HepG2 (cell line): ENCODE data around the gene VAPB. TPM values are rescaled to one million over a fixed set of nuclear protein-coding genes. Genes with fewer than 3 reads are reported as not detected.

Experiments used
- ATAD3A ChIP-seq: sonication (generic); formaldehyde crosslinking; IDR thresholded peaks from 2 replicates; pipeline ENCODE4 v1.4.0; 2020; ENCODE audit warnings: missing genetic modification reagents
- FOXK2 ChIP-seq: fragments of 450-650 bp; IDR thresholded peaks from 2 replicates; pipeline ENCODE4 v1.6.1; 2016
- GATAD1 ChIP-seq: IDR thresholded peaks from 2 replicates; pipeline ENCODE4 v1.6.1; 2016; ENCODE audit warnings: missing genetic modification reagents, missing compliant biosample characterization
- HCFC1 ChIP-seq: fragments of 150-350 bp; IDR thresholded peaks from 2 replicates; pipeline ENCODE4 v1.6.1; 2014; ENCODE audit warnings: low read depth, low read length
- HES4 ChIP-seq: sonication (generic); formaldehyde crosslinking; IDR thresholded peaks from 2 replicates; pipeline ENCODE4 v1.9.0; 2021; ENCODE audit warnings: mild to moderate bottlenecking, missing genetic modification reagents, borderline replicate concordance
- KAT7 ChIP-seq: IDR thresholded peaks from 2 replicates; pipeline ENCODE4 v1.6.1; 2018; ENCODE audit warnings: borderline replicate concordance, missing compliant biosample characterization
- MBNL3 ChIP-seq: fragments of 250-450 bp; sonication (Bioruptor Pico); conservative IDR thresholded peaks from 2 replicates; pipeline ENCODE4 v1.8.0; 2022; ENCODE audit warnings: mild to moderate bottlenecking, inconsistent platforms
- PRMT3 ChIP-seq: sonication (generic); formaldehyde crosslinking; IDR thresholded peaks from 2 replicates; pipeline ENCODE4 v1.8.1; 2022; ENCODE audit warnings: low read depth, mild to moderate bottlenecking, moderate library complexity, missing genetic modification reagents, borderline replicate concordance
- ZNF20 ChIP-seq: sonication (generic); formaldehyde crosslinking; IDR thresholded peaks from 2 replicates; pipeline ENCODE4 v1.4.0; 2020; ENCODE audit warnings: mild to moderate bottlenecking, moderate library complexity, missing genetic modification reagents
- ZNF260 ChIP-seq: sonication (generic); formaldehyde crosslinking; IDR thresholded peaks from 2 replicates; pipeline ENCODE4 v1.4.0; 2020; ENCODE audit warnings: missing genetic modification reagents, low read depth, mild to moderate bottlenecking, borderline replicate concordance
- ZNF335 ChIP-seq: sonication (generic); formaldehyde crosslinking; IDR thresholded peaks from 2 replicates; pipeline ENCODE4 v1.4.0; 2020; ENCODE audit warnings: missing genetic modification reagents
- ZNF468 ChIP-seq: sonication (generic); formaldehyde crosslinking; IDR thresholded peaks from 2 replicates; pipeline ENCODE4 v1.8.0; 2022; ENCODE audit warnings: mild to moderate bottlenecking, moderate library complexity, missing genetic modification reagents
- ZNF614 ChIP-seq: IDR thresholded peaks from 2 replicates; pipeline ENCODE4 v1.6.1; 2018; ENCODE audit warnings: missing biosample characterization, missing genetic modification reagents, inconsistent platforms, borderline replicate concordance
- ZSCAN21 ChIP-seq: sonication (generic); formaldehyde crosslinking; IDR thresholded peaks from 2 replicates; pipeline ENCODE4 v1.8.0; 2022; ENCODE audit warnings: mild to moderate bottlenecking, missing genetic modification reagents, moderate library complexity, borderline replicate concordance
- polyA plus RNA-seq, 8 experiments: library from polyadenylated mRNA; depleted of rRNA in 3 of 8; stranded (reverse) in 7 of 8; unstranded in 1 of 8; fragments of >200 nt; fragmentation: Illumina TruSeq in 4 of 8; extraction: Trizol in 4 of 8; gene quantifications; 2 replicates each; pipeline versions ENCODE4 v1.2.1 to v1.2.3, GENCODE V29; 2011 to 2016; ENCODE audit warnings: low read depth in 4 of 8, missing spikeins in 1 of 8, mixed read lengths in 1 of 8; ENCODE audit not compliant: insufficient read depth in 1 of 8
- total RNA-seq, 5 experiments: library from RNA; depleted of rRNA; stranded (reverse); fragments of >200 nt; fragmentation: Illumina TruSeq; extraction: Trizol; gene quantifications; 2 replicates each; pipeline ENCODE4 v1.2.3, GENCODE V29; 2016; ENCODE audit warnings: low read depth in 1 of 5
- TF ChIP-seq, protein P1 (sequence below): sonication (generic); formaldehyde crosslinking; IDR thresholded peaks from 2 replicates; pipeline ENCODE4 v1.5.0; 2020; ENCODE audit warnings: mild to moderate bottlenecking, missing genetic modification reagents, borderline replicate concordance
- TF ChIP-seq, protein P2 (sequence below): sonication (generic); formaldehyde crosslinking; IDR thresholded peaks from 2 replicates; pipeline ENCODE4 v1.4.0; 2020; ENCODE audit warnings: missing genetic modification reagents, borderline replicate concordance
- TF ChIP-seq, protein P3 (sequence below): sonication (generic); formaldehyde crosslinking; IDR thresholded peaks from 2 replicates; pipeline ENCODE4 v1.5.1; 2020; ENCODE audit warnings: missing genetic modification reagents, mild to moderate bottlenecking, borderline replicate concordance
- TF ChIP-seq, protein P4 (sequence below): IDR thresholded peaks from 2 replicates; pipeline ENCODE4 v1.6.1; 2016; ENCODE audit warnings: mild to moderate bottlenecking, missing biosample characterization, missing genetic modification reagents
- TF ChIP-seq, protein P5 (sequence below): sonication (generic); formaldehyde crosslinking; IDR thresholded peaks from 2 replicates; pipeline ENCODE4 v1.8.0; 2022; ENCODE audit warnings: missing genetic modification reagents, low read depth, mild to moderate bottlenecking, borderline replicate concordance

Gene VAPB
- total and polyA plus RNA-seq, 2 of the 13 experiments (the other 11 are each of a cell fraction or from before 2014, with no cell fraction given): 18.6 to 48.5 TPM

DNA sequence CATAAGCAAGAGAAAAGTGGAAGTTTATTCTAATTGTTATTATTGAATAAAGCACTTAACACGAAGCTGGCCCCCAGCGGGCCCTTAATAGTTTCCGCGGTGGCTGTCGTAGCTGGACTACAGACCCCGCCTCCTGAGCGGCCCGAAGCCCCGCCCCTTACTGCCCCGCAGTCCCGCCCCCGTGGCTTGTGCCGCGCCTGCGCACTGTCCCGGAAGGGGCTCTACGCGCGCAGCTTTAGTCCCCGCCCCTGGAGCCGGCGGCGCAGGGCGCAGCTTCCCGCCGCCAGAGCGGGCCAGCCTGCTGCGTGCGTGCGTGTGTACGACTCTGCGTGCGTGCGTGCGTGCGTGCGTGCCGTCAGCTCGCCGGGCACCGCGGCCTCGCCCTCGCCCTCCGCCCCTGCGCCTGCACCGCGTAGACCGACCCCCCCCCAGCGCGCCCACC, at the start of gene VAPB (continued):
- TF ChIP-seq, protein P1, sequence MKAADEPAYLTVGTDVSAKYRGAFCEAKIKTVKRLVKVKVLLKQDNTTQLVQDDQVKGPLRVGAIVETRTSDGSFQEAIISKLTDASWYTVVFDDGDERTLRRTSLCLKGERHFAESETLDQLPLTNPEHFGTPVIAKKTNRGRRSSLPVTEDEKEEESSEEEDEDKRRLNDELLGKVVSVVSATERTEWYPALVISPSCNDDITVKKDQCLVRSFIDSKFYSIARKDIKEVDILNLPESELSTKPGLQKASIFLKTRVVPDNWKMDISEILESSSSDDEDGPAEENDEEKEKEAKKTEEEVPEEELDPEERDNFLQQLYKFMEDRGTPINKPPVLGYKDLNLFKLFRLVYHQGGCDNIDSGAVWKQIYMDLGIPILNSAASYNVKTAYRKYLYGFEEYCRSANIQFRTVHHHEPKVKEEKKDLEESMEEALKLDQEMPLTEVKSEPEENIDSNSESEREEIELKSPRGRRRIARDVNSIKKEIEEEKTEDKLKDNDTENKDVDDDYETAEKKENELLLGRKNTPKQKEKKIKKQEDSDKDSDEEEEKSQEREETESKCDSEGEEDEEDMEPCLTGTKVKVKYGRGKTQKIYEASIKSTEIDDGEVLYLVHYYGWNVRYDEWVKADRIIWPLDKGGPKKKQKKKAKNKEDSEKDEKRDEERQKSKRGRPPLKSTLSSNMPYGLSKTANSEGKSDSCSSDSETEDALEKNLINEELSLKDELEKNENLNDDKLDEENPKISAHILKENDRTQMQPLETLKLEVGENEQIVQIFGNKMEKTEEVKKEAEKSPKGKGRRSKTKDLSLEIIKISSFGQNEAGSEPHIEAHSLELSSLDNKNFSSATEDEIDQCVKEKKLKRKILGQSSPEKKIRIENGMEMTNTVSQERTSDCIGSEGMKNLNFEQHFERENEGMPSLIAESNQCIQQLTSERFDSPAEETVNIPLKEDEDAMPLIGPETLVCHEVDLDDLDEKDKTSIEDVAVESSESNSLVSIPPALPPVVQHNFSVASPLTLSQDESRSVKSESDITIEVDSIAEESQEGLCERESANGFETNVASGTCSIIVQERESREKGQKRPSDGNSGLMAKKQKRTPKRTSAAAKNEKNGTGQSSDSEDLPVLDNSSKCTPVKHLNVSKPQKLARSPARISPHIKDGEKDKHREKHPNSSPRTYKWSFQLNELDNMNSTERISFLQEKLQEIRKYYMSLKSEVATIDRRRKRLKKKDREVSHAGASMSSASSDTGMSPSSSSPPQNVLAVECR (CRISPR knock-in tag): peak; percentile 92; the same call in 1 of the 2 replicates
- TF ChIP-seq GATAD1 (CRISPR knock-in tag) (peak; percentile 88), ATAD3A (CRISPR knock-in tag) (no peak), ZNF260 (no peak), ZNF468 (CRISPR knock-in tag) (0 out of 2 replicates have a peak, but pooled peaks have one; percentile 68), PRMT3 (CRISPR knock-in tag) (no peak), FOXK2 (peak; percentile 53; the same call in 1 of the 2 replicates), ZNF335 (CRISPR knock-in tag) (no peak; the same call in 1 of the 2 replicates), KAT7 (CRISPR knock-in tag) (peak; percentile 75; the same call in 1 of the 2 replicates), MBNL3 (CRISPR knock-in tag) (no peak), ZNF614 (peak; percentile 26; the same call in 1 of the 2 replicates), HCFC1 (peak; percentile 38; the same call in 1 of the 2 replicates), ZNF20 (no peak), HES4 (CRISPR knock-in tag) (0 out of 2 replicates have a peak, but pooled peaks have one; percentile 61), ZSCAN21 (CRISPR knock-in tag) (peak; percentile 96; the same call in 1 of the 2 replicates)
- TF ChIP-seq, protein P2, sequence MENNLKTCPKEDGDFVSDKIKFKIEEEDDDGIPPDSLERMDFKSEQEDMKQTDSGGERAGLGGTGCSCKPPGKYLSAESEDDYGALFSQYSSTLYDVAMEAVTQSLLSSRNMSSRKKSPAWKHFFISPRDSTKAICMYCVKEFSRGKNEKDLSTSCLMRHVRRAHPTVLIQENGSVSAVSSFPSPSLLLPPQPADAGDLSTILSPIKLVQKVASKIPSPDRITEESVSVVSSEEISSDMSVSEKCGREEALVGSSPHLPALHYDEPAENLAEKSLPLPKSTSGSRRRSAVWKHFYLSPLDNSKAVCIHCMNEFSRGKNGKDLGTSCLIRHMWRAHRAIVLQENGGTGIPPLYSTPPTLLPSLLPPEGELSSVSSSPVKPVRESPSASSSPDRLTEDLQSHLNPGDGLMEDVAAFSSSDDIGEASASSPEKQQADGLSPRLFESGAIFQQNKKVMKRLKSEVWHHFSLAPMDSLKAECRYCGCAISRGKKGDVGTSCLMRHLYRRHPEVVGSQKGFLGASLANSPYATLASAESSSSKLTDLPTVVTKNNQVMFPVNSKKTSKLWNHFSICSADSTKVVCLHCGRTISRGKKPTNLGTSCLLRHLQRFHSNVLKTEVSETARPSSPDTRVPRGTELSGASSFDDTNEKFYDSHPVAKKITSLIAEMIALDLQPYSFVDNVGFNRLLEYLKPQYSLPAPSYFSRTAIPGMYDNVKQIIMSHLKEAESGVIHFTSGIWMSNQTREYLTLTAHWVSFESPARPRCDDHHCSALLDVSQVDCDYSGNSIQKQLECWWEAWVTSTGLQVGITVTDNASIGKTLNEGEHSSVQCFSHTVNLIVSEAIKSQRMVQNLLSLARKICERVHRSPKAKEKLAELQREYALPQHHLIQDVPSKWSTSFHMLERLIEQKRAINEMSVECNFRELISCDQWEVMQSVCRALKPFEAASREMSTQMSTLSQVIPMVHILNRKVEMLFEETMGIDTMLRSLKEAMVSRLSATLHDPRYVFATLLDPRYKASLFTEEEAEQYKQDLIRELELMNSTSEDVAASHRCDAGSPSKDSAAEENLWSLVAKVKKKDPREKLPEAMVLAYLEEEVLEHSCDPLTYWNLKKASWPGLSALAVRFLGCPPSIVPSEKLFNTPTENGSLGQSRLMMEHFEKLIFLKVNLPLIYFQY (CRISPR knock-in tag): no peak
- TF ChIP-seq, protein P3, sequence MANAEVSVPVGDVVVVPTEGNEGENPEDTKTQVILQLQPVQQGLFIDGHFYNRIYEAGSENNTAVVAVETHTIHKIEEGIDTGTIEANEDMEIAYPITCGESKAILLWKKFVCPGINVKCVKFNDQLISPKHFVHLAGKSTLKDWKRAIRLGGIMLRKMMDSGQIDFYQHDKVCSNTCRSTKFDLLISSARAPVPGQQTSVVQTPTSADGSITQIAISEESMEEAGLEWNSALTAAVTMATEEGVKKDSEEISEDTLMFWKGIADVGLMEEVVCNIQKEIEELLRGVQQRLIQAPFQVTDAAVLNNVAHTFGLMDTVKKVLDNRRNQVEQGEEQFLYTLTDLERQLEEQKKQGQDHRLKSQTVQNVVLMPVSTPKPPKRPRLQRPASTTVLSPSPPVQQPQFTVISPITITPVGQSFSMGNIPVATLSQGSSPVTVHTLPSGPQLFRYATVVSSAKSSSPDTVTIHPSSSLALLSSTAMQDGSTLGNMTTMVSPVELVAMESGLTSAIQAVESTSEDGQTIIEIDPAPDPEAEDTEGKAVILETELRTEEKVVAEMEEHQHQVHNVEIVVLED (CRISPR knock-in tag): peak; percentile 100
- TF ChIP-seq, protein P4, sequence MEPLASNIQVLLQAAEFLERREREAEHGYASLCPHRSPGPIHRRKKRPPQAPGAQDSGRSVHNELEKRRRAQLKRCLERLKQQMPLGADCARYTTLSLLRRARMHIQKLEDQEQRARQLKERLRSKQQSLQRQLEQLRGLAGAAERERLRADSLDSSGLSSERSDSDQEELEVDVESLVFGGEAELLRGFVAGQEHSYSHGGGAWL (CRISPR knock-in tag): peak; percentile 66; the same call in 1 of the 2 replicates
- TF ChIP-seq, protein P5, sequence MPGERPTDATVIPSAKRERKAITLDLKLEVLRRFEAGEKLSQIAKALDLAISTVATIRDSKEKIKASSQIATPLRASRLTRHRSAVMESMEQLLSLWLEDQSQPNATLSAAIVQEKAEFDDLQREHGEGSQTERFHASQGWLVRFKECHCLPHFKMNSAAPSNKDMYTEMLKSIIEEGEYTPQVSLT (CRISPR knock-in tag): no peak
